NCI-H82 (cell line): ENCODE data around the gene HIVEP1.
"Not testable (repeated sequence)": the region's sequence is repeated elsewhere in the genome, so short reads cannot be mapped to it uniquely, and the experiment has no call there.

Experiments used
- DNase-seq: peaks from one replicate; lab custom pipeline; 2025; lab: John Stamatoyannopoulos, UW

HIVEP1 gene

DNA sequence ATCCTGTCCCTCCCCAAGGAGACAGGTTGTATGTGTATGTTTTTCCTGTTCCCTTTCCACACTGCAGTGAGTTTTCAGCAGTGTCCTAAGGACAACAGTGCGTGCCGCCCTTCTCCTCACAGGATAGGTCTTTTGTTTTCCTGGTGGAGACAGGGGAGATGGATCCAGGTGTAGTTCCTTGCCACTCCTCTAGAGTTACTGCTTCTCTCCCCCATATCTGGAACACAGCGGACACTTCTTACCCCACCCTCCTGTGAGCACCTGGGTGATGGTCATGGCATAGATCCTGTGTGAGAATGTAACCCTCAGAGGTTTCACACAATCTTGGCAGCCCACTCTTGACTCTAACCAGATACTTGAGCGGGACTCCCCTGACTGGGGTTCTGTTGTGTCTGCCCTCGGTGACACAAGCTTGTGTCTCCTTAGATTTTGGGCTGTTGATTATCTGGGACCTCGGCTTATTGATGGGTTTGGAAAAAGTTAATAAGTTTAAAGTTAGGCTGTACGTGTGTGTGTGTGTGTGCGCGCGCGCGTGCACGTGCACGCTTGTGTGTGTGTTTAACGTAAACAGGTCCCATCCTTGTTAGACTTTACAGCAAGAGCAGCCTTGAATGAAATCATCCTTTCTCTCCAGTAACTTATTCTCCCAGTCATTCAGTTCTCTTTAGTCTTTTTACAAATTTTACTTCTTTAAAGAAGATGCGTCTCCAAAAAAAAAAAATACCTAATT is 146.7 kb downstream of the HIVEP1 start:
- no peak for DNase-seq

GRCh38 chr6:12160326-12160725 is 148.2 kb downstream of the HIVEP1 start:
- DNase-seq: no peak

- DNase-seq: no peak
These were observed 150.1 kb downstream of the HIVEP1 start for GRCh38 chr6:12162213-12162612.

DNA sequence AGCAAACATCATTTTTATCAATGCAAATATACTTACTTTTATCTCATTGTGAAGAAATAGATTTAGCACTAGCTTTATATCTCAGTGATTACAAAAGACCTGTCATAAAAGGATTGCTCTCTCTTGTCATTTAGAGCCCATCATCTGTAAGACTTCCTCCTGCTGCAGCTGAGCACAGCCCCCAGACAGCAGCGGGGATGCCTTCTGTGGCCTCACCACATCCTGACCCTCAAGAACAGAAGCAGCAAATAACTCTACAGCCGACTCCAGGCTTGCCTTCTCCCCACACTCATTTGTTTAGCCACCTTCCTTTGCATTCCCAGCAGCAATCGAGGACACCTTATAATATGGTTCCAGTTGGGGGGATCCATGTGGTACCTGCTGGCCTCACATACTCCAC is 151.0 kb downstream of the HIVEP1 start:
- no peak for DNase-seq

DNA sequence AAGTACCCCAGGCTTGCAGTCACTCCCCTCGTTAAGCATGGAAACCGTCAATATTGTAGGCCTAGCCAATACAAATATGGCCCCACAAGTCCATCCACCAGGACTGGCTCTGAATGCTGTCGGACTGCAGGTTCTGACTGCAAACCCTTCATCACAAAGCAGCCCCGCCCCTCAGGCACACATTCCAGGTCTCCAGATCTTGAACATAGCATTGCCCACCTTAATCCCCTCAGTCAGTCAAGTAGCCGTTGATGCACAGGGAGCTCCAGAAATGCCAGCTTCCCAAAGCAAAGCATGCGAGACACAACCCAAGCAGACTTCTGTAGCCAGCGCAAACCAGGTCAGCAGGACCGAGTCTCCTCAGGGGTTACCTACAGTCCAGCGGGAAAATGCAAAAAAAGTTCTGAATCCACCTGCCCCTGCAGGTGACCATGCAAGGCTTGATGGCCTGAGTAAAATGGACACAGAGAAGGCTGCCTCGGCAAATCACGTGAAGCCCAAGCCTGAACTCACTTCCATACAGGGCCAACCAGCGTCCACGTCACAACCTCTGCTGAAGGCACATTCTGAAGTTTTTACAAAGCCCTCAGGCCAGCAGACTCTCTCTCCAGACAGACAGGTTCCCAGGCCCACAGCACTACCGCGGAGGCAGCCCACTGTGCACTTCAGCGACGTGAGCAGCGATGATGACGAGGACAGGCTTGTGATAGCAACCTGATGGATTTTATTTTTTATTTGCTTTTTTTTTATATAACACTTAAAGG is 151.8 kb downstream of the HIVEP1 start:
- DNase-seq: no peak

- no peak for DNase-seq
These were observed 152.3 kb downstream of the HIVEP1 start for GRCh38 chr6:12164508-12164770.

DNA sequence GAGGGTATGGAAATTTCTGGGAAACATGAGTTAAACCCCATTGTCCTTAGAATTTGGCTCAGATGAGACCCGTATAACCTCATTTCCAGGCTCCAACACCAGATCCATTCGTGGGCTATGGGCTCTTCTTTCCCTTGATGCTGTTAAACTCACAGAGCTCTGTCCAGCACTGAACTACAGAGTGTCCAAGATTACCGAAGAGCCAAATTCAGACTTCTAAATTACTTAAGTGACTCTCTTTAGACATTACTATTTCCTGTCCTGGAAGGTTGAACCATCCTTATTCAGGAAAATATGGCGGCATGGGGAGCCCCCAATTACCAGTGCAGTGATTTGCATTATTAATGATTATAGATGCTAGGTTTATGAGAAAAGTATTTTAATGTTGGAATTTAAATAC is 153.2 kb downstream of the HIVEP1 start:
- no peak for DNase-seq

DNA sequence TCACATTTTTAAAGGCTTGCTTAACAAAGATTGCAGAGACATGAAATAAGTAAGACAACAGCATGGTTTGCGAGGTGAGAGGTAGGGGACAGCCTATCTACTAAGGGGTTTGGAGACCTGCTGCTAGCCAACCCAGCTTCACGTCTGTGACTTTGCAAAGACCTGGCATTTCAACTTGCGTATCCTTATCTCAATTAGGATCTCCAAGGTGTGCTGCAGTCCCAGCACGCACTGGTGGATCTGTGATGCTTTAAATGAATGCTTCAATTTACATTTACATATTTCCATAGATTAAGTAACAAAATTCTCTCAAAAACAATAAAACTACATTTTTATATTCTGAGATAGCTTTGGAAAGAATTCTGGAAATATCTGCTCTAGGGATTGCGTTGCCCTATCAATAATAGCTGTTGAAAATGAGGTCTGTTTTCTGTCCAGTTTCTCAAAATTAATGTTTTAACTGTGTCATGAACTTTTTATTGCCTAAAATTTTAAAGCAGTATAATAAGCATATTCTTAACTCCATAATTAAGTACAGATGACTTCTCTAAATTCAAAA is 153.7 kb downstream of the HIVEP1 start:
- no peak for DNase-seq

GRCh38 chr6:12169377-12169776 is 157.3 kb downstream of the HIVEP1 start:
- DNase-seq: no peak

- peak; percentile 79 for DNase-seq
These were observed 158.4 kb downstream of the HIVEP1 start for GRCh38 chr6:12170351-12171092.

- DNase-seq: no peak
These were observed 159.6 kb downstream of the HIVEP1 start for GRCh38 chr6:12171717-12172116.

DNA sequence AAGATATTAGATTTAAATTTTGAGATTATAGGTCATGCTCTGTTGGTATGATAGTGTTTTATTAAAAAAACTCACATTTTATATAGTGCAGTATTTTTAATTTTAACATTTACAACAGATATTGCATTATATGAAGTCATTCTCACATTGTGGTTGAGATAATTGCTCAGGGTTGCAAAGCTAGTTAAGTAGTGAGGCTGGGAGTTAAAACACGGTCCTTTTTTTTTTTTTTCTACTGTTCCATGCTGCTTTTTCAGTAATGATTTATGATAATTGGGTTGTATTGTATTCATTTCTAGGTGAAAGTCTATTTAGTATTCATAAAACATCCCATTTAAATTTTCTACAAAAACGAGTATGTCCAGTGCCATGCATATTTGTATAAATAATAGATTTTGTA is 160.5 kb downstream of the HIVEP1 start:
- DNase-seq: no peak

DNA sequence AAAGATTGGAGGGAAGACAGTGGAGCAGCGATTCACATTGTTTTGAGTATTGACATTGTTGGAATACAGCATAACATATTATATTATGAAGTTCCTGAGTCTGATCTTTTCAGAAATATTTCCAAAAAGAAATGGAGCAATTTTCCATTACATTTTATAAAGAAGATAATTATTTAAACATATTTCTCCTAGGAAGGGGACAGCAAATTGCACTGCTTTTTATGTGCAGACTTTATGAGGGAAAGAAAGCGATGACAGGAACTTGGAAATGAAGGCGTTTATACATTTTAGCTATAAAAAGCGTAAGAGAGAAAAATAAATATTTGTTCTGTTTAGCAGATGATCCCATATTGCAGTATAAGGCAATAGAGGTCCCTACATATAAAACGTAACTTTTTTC is 161.1 kb downstream of the HIVEP1 start:
- DNase-seq: no peak

DNA sequence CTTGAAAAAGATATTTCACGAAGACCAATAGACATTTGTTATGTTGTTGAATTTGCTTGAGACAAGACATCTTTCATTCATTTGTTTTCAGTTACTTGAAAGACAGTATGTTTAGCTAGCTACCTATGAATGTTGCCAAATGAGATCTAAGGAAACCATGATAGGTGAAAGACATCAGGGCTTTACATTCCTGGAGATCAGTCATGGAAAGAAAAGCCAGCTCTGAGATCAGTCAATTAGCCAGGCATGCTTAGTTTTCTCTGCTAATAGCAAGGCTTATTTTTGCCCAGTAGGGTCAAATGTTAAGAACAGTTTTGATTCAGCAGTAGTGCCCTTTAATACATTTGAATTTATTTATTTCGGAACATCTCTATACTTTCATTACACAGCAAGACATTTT is 161.5 kb downstream of the HIVEP1 start:
- peak; percentile 47 for DNase-seq

- DNase-seq: no peak
These were observed 162.8 kb downstream of the HIVEP1 start for GRCh38 chr6:12174878-12175277.

- no peak for DNase-seq
These were observed 163.5 kb downstream of the HIVEP1 start for GRCh38 chr6:12175626-12176025.

DNA sequence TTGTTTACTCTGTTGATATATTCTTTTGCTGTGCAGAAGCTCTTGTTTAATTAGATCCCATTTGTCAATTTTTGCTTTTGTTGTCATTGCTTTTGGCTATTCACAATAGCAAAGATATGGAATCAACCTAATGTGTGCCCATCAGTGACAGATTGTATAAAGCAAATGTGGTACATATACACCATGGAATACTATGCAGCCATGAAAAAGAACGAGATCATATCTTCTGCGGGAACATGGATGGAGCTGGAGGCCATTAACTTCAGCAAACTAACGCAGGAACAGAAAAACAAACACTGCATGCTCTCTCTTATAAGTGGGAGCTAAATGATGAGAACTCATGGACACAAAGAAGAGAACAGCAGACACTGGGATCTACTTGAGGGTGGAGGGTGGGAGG is 164.7 kb downstream of the HIVEP1 start:
- DNase-seq: not testable (repeated sequence)

- DNase-seq: no peak
These were observed 166.4 kb downstream of the HIVEP1 start for GRCh38 chr6:12178521-12178920.

GRCh38 chr6:12181481-12181880 is 169.4 kb downstream of the HIVEP1 start:
- DNase-seq: no peak

DNA sequence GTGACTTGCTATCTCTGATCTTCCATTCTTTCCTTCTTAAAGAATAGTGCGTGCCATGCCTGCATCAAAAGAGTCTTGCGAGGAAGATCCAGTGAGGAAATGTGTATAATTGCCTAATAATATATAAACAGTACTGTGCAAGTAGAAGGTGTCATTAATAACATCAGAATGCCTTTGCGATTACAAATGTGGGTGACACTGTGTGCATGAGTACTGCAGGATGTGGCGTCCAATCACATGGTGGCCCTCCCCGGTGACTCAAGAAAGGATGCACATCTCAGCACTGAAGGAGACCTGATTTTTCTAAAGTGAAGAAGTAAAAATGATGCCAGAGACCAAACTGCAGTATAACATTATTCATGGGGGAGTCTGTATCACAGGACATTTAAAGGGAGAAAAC is 170.6 kb downstream of the HIVEP1 start:
- no peak for DNase-seq

DNA sequence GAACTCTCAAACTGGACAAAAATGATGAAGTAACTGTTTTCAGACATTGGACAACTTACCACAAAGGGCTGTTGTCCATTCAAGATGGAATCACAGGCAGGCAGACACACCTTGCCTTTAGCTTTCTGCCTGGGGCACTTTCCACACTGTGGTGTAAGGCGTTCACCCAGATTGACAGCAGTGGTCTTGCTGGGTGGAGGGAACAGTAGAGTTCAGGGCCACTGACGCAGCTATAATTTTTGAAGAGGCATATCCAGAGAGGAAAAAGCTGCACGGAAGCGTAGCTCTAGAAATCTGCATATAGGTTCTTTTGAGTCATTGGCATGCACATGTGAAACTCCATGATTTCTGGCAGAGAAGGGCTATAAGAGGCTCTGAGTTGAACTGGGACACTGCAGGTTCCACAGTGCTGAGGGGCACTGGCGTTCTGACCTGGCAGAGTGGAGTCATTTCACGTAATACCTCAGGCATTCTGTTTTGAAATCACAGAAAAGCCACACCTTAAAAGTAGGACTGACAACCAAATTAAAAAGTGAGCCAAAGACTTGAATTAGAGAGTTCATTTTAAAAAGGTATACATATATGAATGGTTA is 173.1 kb downstream of the HIVEP1 start:
- DNase-seq: no peak

DNA sequence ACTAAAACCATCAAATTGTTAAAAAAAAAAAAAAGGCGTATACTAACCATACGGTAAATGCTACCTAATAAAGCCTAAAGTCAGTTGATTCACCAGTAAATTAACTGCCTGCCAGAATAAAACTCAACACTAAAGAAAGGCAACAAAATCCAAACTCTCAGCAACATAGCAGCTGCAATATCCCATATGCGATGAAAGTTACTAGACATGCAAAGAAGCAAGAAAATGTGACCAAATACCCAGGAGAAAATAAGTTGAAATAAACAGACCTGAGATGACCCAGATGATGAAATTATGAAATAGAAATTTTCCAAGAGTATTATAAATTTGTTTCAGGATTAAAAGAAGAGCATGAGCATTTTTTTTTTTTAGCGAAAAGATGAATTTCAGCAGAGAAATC is 174.4 kb downstream of the HIVEP1 start:
- no peak for DNase-seq

- DNase-seq: no peak
These were observed 177.0 kb downstream of the HIVEP1 start for GRCh38 chr6:12189150-12189549.
